ENCODE measurements around the gene PROX1.

DNA sequence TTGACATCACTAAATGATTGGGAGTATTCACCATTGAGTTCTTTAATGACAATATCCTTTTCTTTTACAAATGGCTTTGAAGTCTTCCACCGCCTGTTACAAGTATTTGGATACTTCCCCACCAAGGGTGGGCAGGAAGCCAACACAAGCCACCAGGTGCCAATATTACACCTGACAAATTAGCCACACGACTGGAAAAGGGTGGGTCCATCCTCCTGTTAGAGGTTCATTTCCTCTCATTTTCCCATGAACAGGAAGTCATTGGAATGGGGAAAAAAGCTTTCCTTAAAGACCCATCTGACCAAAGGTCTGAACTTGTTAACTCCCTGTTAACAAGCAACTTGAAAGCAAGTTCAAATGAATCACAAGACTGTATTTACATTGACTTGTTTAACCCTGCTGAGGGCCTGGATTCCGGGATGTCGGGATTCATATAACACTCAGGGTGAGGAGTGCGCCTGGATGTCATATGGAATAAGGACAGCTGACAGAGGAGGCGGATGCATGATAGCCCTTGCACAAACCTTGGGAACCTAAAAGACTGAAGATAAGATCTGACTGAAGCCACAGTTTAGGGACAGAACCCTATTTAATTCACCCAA is 40.5 kb upstream of the PROX1 start:
- TF ChIP-seq, protein P1, sequence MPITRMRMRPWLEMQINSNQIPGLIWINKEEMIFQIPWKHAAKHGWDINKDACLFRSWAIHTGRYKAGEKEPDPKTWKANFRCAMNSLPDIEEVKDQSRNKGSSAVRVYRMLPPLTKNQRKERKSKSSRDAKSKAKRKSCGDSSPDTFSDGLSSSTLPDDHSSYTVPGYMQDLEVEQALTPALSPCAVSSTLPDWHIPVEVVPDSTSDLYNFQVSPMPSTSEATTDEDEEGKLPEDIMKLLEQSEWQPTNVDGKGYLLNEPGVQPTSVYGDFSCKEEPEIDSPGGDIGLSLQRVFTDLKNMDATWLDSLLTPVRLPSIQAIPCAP (CRISPR knock-in tag; IDR thresholded peaks at IDR 0.05), result no peak
- TF ChIP-seq, protein P2, sequence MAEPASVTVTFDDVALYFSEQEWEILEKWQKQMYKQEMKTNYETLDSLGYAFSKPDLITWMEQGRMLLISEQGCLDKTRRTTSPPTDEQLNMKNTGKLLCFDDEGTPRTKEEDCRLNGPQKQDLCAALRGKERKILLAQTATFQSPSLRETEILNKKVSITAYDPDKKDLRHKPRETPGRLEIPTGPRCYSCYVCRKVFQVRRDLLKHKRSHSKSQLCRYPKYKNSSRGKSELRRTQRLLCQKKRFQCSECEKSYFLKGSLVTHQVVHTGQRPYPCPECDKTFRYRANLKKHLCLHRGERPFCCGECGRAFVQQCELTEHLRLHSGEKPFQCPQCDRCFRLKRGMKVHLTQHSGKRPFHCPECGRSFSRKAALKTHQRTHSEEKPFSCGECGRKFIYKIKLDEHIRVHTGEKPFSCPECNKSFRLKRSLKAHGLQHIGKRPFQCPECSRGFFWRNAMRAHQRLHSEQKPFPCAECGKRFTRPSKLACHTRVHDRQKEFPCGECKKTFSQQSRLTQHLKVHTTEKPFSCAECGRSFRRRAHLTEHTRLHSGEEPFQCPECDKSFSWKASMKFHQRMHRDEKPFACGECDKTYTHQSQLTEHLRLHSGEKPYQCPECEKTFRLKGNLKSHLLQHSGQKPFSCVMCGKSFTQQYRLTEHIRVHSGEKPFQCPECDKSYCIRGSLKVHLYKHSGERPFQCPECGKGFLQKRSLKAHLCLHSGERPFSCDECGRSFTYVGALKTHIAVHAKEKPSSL (CRISPR knock-in tag; conservative IDR thresholded peaks at IDR 0.05), result no peak

Data from WTC11 (cell line).